Breast epithelium (tissue), 3 donors: ENCODE measurements around the gene DSC3. TPM values are rescaled to one million over a fixed set of nuclear protein-coding genes. Genes with fewer than 3 reads are reported as not detected.

Experiments used
- total RNA-seq, 3 donors: library from RNA; depleted of rRNA; stranded (reverse); fragments of >200 nt; gene quantifications; one replicate each; pipeline ENCODE4 v1.1.0, GENCODE V29; 2016

Gene DSC3
- total RNA-seq, 3 donors from 2014 or later = 17.0 to 54.3 TPM; not detected in 1

Other genes with a start within 250 kb of the DSC3 start
- gene DSC2, start 59.7 kb upstream of the DSC3 start, total RNA-seq = 10 to 100 TPM in 2 of 3 donors, 1 to 10 TPM in 1; 8.0 to 72.9 (median 19.0) TPM
- under 1 TPM in 1 of 3 donors, not detected in 2; 0.29 TPM for gene DSC1, start 120.1 kb upstream of the DSC3 start, total RNA-seq